A673 (cell line): ENCODE results near the gene DDX20. TPM values are rescaled to one million over a fixed set of nuclear protein-coding genes. Genes with fewer than 3 reads are reported as not detected.

Experiments
- BruUV-seq: library from RNA; stranded (reverse); fragments of 400-500 nt; replicated peaks from 2 replicates; lab custom pipeline; 2021; lab: Mats Ljungman, UMichigan
- CTCF ChIA-PET: fragments of 300-600 bp; sonication (Branson Sonifier 250); formaldehyde crosslinking; loops from one replicate; lab custom pipeline; 2022; ENCODE audit warnings: antibody characterized with exemption; lab: Charles Lee
- POLR2A ChIA-PET: fragments of 300-600 bp; sonication (Branson Sonifier 250); formaldehyde crosslinking; loops from one replicate; lab custom pipeline; 2022; ENCODE audit warnings: antibody characterized with exemption; ENCODE audit not compliant: low non-redundant PET; lab: Charles Lee
- DNase-seq: peaks from one replicate; pipeline ENCODE4 v3.0.0-alpha.2; 2015; ENCODE audit warnings: low spot score
- H3K27ac ChIP-seq: fragments of 200-600 bp; sonication (generic); 2 replicates; pipeline ENCODE4 v1.5.1; 2016; ENCODE audit warnings: mixed run types, low read depth, mild to moderate bottlenecking, mixed read lengths, antibody characterized with exemption, low read length; ENCODE audit not compliant: poor library complexity, severe bottlenecking
- H3K27me3 ChIP-seq: fragments of 200-600 bp; sonication (generic); replicated peaks from 2 replicates; pipeline ENCODE4 v1.6.1; 2017; ENCODE audit warnings: mixed run types, low read depth, mild to moderate bottlenecking, mixed read lengths, antibody characterized with exemption, low read length; ENCODE audit not compliant: insufficient read depth, poor library complexity
- H3K36me3 ChIP-seq: fragments of 200-600 bp; sonication (generic); 2 replicates; pipeline ENCODE4 v1.6.1; 2016; ENCODE audit warnings: mixed run types, mild to moderate bottlenecking, mixed read lengths, antibody characterized with exemption, low read length; ENCODE audit not compliant: insufficient read depth, poor library complexity, severe bottlenecking
- H3K4me1 ChIP-seq: fragments of 200-600 bp; sonication (generic); 2 replicates; pipeline ENCODE4 v1.6.1; 2017; ENCODE audit warnings: mixed run types, mild to moderate bottlenecking, mixed read lengths, antibody characterized with exemption, low read length; ENCODE audit not compliant: insufficient read depth, poor library complexity, severe bottlenecking
- H3K4me3 ChIP-seq: fragments of 200-600 bp; sonication (generic); 2 replicates; pipeline ENCODE4 v1.5.1; 2016; ENCODE audit warnings: low read depth, mixed run types, mild to moderate bottlenecking, mixed read lengths, low read length; ENCODE audit not compliant: poor library complexity, severe bottlenecking
- H3K9me3 ChIP-seq: fragments of 200-600 bp; sonication (generic); 2 replicates; pipeline ENCODE4 v1.6.1; 2016; ENCODE audit warnings: mixed run types, low read depth, mild to moderate bottlenecking, mixed read lengths, antibody characterized with exemption, low read length; ENCODE audit not compliant: poor library complexity, severe bottlenecking
- CTCF ChIP-seq: fragments of 300-800, 200-600 bp; sonication (generic); conservative IDR thresholded peaks from 2 replicates; pipeline ENCODE4 v1.5.1; 2017; ENCODE audit warnings: low read depth, mild to moderate bottlenecking, antibody characterized with exemption, low read length, moderate library complexity, mixed read lengths
- EZH2 ChIP-seq: fragments of 200-600 bp; sonication (generic); IDR thresholded peaks from 2 replicates; pipeline ENCODE4 v1.6.1; 2017; ENCODE audit warnings: borderline replicate concordance, low read depth, mild to moderate bottlenecking, mixed read lengths, antibody characterized with exemption, low read length; ENCODE audit not compliant: poor library complexity, severe bottlenecking
- intact Hi-C: fragments of 100-400 bp; cut with micrococcal nuclease; formaldehyde crosslinking; loops from one replicate; pipeline ENCODE4 v1.10.0; 2022; ENCODE audit not compliant: unreplicated experiment
- total RNA-seq: library from RNA; stranded (reverse); gene quantifications from 2 replicates; pipeline ENCODE4 v1.2.3, GENCODE V29; 2021

Gene DDX20
- total RNA-seq, 1 experiment from 2014 or later, result 26.1 TPM

GRCh38 chr1:111735858-111736544 is 19.7 kb upstream of the DDX20 start:
- BruUV-seq, result no TSS peak
- Histone ChIP-seq H3K27ac (peak overlapping the region; percentile 54), H3K9me3 (no peaks in the 10 kb centered on the region), H3K4me3 (no peak overlapping the region), H3K27me3 (peaks cover 2% of the 10 kb centered on the region), H3K4me1 (peaks cover 46% of the 10 kb centered on the region), H3K36me3 (no peaks in the 10 kb centered on the region)
- TF ChIP-seq CTCF (no peak), EZH2 (no peak)
- DNase-seq, result peak; percentile 28
- POLR2A ChIA-PET, result no interaction called here
- intact Hi-C loops, result no loop called here
- CTCF ChIA-PET, result interaction anchor here (0.8 to 0.9 kb wide), 2 partner anchors 11 to 21 kb away, joined by 5 to 7 read pairs; no protein-coding TSS in a partner anchor

- intact Hi-C loops, result no loop called here
- Histone ChIP-seq H3K27ac (peak overlapping the region; percentile 54), H3K4me3 (no peak overlapping the region), H3K27me3 (peaks cover 7% of the 10 kb centered on the region), H3K4me1 (peaks cover 46% of the 10 kb centered on the region), H3K36me3 (no peaks in the 10 kb centered on the region), H3K9me3 (no peaks in the 10 kb centered on the region)
- POLR2A ChIA-PET, result interaction anchor here (0.7 kb wide), 1 partner anchor 1712 kb away, joined by 3 read pairs; no protein-coding TSS in a partner anchor
- no TSS peak for BruUV-seq
- CTCF ChIA-PET, result interaction anchor here (0.8 to 0.9 kb wide), 2 partner anchors 10 to 22 kb away, joined by 5 to 7 read pairs; no protein-coding TSS in a partner anchor
- peak; percentile 68 for DNase-seq
- TF ChIP-seq CTCF, result no peak
- TF ChIP-seq EZH2, result no peak
These were observed 19.0 kb upstream of the DDX20 start for GRCh38 chr1:111736548-111737215.

GRCh38 chr1:111737216-111738132 is 18.2 kb upstream of the DDX20 start:
- BruUV-seq, result no TSS peak
- H3K4me1 ChIP-seq, result peaks cover 46% of the 10 kb centered on the region
- intact Hi-C loops, result no loop called here

More at GRCh38 chr1:111737216-111738132, 18.2 kb upstream of the DDX20 start:
- no peak for DNase-seq
- peak overlapping the region; percentile 59 for H3K4me3 ChIP-seq
- peak overlapping the region; percentile 54 for H3K27ac ChIP-seq
- no peaks in the 10 kb centered on the region for H3K9me3 ChIP-seq
- TF ChIP-seq CTCF (no peak), EZH2 (no peak)
- peaks cover 7% of the 10 kb centered on the region for H3K27me3 ChIP-seq
- ChIA-PET POLR2A (interaction anchor here (0.7 kb wide), 1 partner anchor 1712 kb away, joined by 3 read pairs; no protein-coding TSS in a partner anchor), CTCF (interaction anchor here (0.6 to 1.4 kb wide), 3 partner anchors 10 kb away, joined by 3 to 7 read pairs (median 6); no protein-coding TSS in a partner anchor)
- no peaks in the 10 kb centered on the region for H3K36me3 ChIP-seq
